Superior temporal gyrus (tissue), 1 donor: ENCODE data around the gene IFT27.

Experiments
- DNase-seq: peaks from one replicate; pipeline ENCODE4 v3.0.0-alpha.2; 2016; ENCODE audit errors: extremely low spot score

The IFT27 gene

GRCh38 chr22:36775964-36776669 lies at the start of gene IFT27:
Gene IFT27, minus strand, starts transcription at chr22:36776119. Its CDS starts 412 bp downstream, at chr22:36775707.
- peak; percentile 100 for DNase-seq

- DNase-seq, result no peak
Observed at GRCh38 chr22:36824655-36825054, 48.7 kb upstream of the IFT27 start.

GRCh38 chr22:36823186-36823839 lies 47.4 kb upstream of the IFT27 start:
- no peak for DNase-seq

GRCh38 chr22:36822581-36822980 lies 46.7 kb upstream of the IFT27 start:
- DNase-seq, result no peak

- no peak for DNase-seq
Observed at GRCh38 chr22:36819112-36819511, 43.2 kb upstream of the IFT27 start.

GRCh38 chr22:36818010-36818642 lies 42.2 kb upstream of the IFT27 start:
- DNase-seq, result no peak

- no peak for DNase-seq
Observed at GRCh38 chr22:36817525-36817848, 41.6 kb upstream of the IFT27 start.

GRCh38 chr22:36816636-36817524 lies 41.0 kb upstream of the IFT27 start, which contains the start of gene PVALB:
Gene PVALB, minus strand, starts transcription at chr22:36817035. Its CDS starts 30 bp downstream, at chr22:36817005.
- DNase-seq, result peak; percentile 13

- no peak for DNase-seq
Observed at GRCh38 chr22:36816339-36816635, 40.4 kb upstream of the IFT27 start.

GRCh38 chr22:36815558-36816338 lies 39.8 kb upstream of the IFT27 start:
- DNase-seq, result no peak

- DNase-seq, result no peak
Observed at GRCh38 chr22:36814801-36815200, 38.9 kb upstream of the IFT27 start.

GRCh38 chr22:36811094-36811800 lies 35.3 kb upstream of the IFT27 start:
- DNase-seq, result no peak

GRCh38 chr22:36809351-36809750 lies 33.4 kb upstream of the IFT27 start:
- DNase-seq, result no peak

- no peak for DNase-seq
Observed at GRCh38 chr22:36808721-36809344, 32.9 kb upstream of the IFT27 start.

- DNase-seq, result no peak
Observed at GRCh38 chr22:36807627-36808026, 31.7 kb upstream of the IFT27 start.

GRCh38 chr22:36806835-36807234 lies 30.9 kb upstream of the IFT27 start:
- DNase-seq, result peak; percentile 19

GRCh38 chr22:36803358-36803757 lies 27.4 kb upstream of the IFT27 start:
- DNase-seq, result no peak

GRCh38 chr22:36798674-36799066 lies 22.8 kb upstream of the IFT27 start:
- DNase-seq, result no peak

GRCh38 chr22:36797911-36798673 lies 22.2 kb upstream of the IFT27 start:
- DNase-seq, result no peak

- DNase-seq, result no peak
Observed at GRCh38 chr22:36797374-36797773, 21.5 kb upstream of the IFT27 start.
